HG03521 (cell line): ENCODE data around the gene MFSD12.

ENCODE experiments used
- ATAC-seq: cut with Tn5 transposase; IDR thresholded peaks from one replicate; pipeline ENCODE4 v1.9.1; 2021; ENCODE audit warnings: mild to moderate bottlenecking, moderate library complexity; ENCODE audit not compliant: unreplicated experiment

MFSD12 gene

GRCh38 chr19:3563709-3564524 is 6.5 kb upstream of the MFSD12 start:
- no peak for ATAC-seq

- ATAC-seq = peak; percentile 13
Measured at GRCh38 chr19:3556978-3557460, 367 bp downstream of the MFSD12 start.

- ATAC-seq = no peak
Measured at GRCh38 chr19:3556423-3556977, 886 bp downstream of the MFSD12 start.

- no peak for ATAC-seq
Measured at GRCh38 chr19:3555653-3556422, 1.5 kb downstream of the MFSD12 start.

- no peak for ATAC-seq
Measured at GRCh38 chr19:3554254-3555083, 2.9 kb downstream of the MFSD12 start.

GRCh38 chr19:3551792-3552095 is 5.6 kb downstream of the MFSD12 start:
- ATAC-seq = no peak

GRCh38 chr19:3550947-3551791 is 6.2 kb downstream of the MFSD12 start:
- ATAC-seq = no peak

- no peak for ATAC-seq
Measured at GRCh38 chr19:3549816-3550215, 7.6 kb downstream of the MFSD12 start.

GRCh38 chr19:3548606-3549005 is 8.8 kb downstream of the MFSD12 start:
- ATAC-seq = no peak

GRCh38 chr19:3547767-3548282 is 9.6 kb downstream of the MFSD12 start:
- no peak for ATAC-seq

GRCh38 chr19:3547301-3547731 is 10.1 kb downstream of the MFSD12 start:
- ATAC-seq = no peak

GRCh38 chr19:3546119-3546518 is 11.3 kb downstream of the MFSD12 start:
- ATAC-seq = no peak

- no peak for ATAC-seq
Measured at GRCh38 chr19:3545669-3546034, 11.7 kb downstream of the MFSD12 start.

- no peak for ATAC-seq
Measured at GRCh38 chr19:3544742-3545668, 12.4 kb downstream of the MFSD12 start.

GRCh38 chr19:3544058-3544376 is 13.4 kb downstream of the MFSD12 start:
- no peak for ATAC-seq

GRCh38 chr19:3543150-3544057 is 14.0 kb downstream of the MFSD12 start:
- no peak for ATAC-seq

- ATAC-seq = no peak
Measured at GRCh38 chr19:3539756-3540118, 17.6 kb downstream of the MFSD12 start.
